ENCODE results near the gene INPP5A. TPM values are rescaled to one million over a fixed set of nuclear protein-coding genes. Genes with fewer than 3 reads are reported as not detected.

Gene INPP5A
- total and polyA plus RNA-seq, 2 donors (not counting 1 experiment from before 2014, with no cell fraction given): 9.3 to 87.8 TPM

GRCh38 chr10:132658546-132659205, 121.1 kb downstream of the INPP5A start:
- TF ChIP-seq CTCF (IDR thresholded peaks at IDR 0.05): no peak
- TF ChIP-seq EZH2 (IDR thresholded peaks at IDR 0.05; ENCODE audit: borderline replicate concordance, insufficient read depth, low read depth, low read length, poor library complexity, severe bottlenecking): no peak
- Mint-ChIP-seq H3K27ac (no peak overlapping the region), H3K4me3 (no peak overlapping the region), H3K4me1 (peaks cover 3% of the 10 kb centered on the region), H3K27me3 (no peaks in the 10 kb centered on the region), H3K9me3 (ENCODE audit: insufficient read depth) (no peaks in the 10 kb centered on the region)
- Histone ChIP-seq H3K4me2 (replicated peaks; ENCODE audit: low read depth, low read length, poor library complexity, severe bottlenecking) (no peak overlapping the region), H4K20me1 (ENCODE audit: control insufficient read depth, insufficient read depth, low read length, poor library complexity, severe bottlenecking) (peaks cover 42% of the 10 kb centered on the region), H3K36me3 (replicated peaks in 1 of 2; ENCODE audit: control extremely low read depth in 1 of 2, control insufficient read depth in 1 of 2, extremely low read depth in 1 of 2, insufficient read depth in 2 of 2, low read length in 1 of 2) (peaks cover 0 to 31% of the 10 kb centered on the region in 2 experiments), H2AFZ (ENCODE audit: insufficient read depth, low read depth, low read length, poor library complexity, severe bottlenecking) (no peak overlapping the region), H3K27me3 (replicated peaks in 1 of 4; ENCODE audit: control extremely low read depth in 1 of 4, control insufficient read depth in 3 of 4, insufficient read depth in 4 of 4, low read length in 3 of 4) (no peaks in the 10 kb centered on the region), H3K9ac (ENCODE audit: low read length) (no peak overlapping the region), H3K79me2 (ENCODE audit: control insufficient read depth, insufficient read depth, low read length) (peaks cover 15% of the 10 kb centered on the region), H3K9me3 (ENCODE audit: control extremely low read depth in 1 of 3, control insufficient read depth in 2 of 3, insufficient read depth in 1 of 3, low read length in 2 of 3) (no peaks in the 10 kb centered on the region), H3K4me3 (ENCODE audit: control extremely low read depth in 1 of 5, extremely low read depth in 1 of 5, insufficient read depth in 1 of 5, low read depth in 2 of 5, low read length in 4 of 5) (no peak overlapping the region), H3K27ac (ENCODE audit: low read length in 2 of 2) (no peak overlapping the region), H3K4me1 (ENCODE audit: control insufficient read depth in 2 of 2, insufficient read depth in 2 of 2, low read length in 2 of 2) (peaks cover 0 to 2% of the 10 kb centered on the region in 2 donors)
- ChIA-PET POLR2A (no interaction called here), CTCF (interaction anchor here (1.1 kb wide), 1 partner anchor 200 kb away, joined by 3 read pairs; no protein-coding TSS in a partner anchor)
- no peak for ATAC-seq (ENCODE audit: low read depth)
- intact Hi-C loops (cut with micrococcal nuclease): no loop called here
- DNase-seq: no peak
- WGBS (ENCODE audit: insufficient coverage): 98% methylated on average over 30 of the region's 30 CpGs
